ENCODE data around the gene TREM2. TPM values are rescaled to one million over a fixed set of nuclear protein-coding genes. Genes with fewer than 3 reads are reported as not detected.
A peak's percentile ranks its signal among the peaks of the same experiment; 100 is the strongest.

TREM2 gene
- total and polyA plus RNA-seq, 2 of the 8 experiments (the other 6 are each of a cell fraction or from before 2014, with no cell fraction given): 0.20 TPM; not detected in 1

DNA sequence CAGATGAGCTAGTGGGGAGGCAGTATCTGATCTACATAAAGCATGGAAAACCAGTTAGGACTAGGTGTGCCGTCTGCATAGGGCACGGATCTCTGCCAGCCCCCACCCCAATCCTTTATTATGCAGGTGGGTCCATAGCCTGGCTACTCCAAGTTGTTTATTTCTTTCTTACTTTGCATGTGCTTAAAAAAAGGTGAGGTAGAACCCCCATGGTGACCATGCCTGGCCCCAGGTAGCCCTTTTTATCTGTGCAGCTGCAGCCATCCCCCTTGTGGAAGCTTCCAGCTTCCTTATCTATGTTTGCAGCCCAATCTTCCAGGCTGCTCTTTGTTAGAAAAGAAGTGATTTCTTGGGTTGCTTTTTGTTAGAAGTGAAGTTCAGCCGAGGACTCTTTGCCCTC lies 9.0 kb upstream of the TREM2 start (continued):
- TF ChIP-seq, protein P1, sequence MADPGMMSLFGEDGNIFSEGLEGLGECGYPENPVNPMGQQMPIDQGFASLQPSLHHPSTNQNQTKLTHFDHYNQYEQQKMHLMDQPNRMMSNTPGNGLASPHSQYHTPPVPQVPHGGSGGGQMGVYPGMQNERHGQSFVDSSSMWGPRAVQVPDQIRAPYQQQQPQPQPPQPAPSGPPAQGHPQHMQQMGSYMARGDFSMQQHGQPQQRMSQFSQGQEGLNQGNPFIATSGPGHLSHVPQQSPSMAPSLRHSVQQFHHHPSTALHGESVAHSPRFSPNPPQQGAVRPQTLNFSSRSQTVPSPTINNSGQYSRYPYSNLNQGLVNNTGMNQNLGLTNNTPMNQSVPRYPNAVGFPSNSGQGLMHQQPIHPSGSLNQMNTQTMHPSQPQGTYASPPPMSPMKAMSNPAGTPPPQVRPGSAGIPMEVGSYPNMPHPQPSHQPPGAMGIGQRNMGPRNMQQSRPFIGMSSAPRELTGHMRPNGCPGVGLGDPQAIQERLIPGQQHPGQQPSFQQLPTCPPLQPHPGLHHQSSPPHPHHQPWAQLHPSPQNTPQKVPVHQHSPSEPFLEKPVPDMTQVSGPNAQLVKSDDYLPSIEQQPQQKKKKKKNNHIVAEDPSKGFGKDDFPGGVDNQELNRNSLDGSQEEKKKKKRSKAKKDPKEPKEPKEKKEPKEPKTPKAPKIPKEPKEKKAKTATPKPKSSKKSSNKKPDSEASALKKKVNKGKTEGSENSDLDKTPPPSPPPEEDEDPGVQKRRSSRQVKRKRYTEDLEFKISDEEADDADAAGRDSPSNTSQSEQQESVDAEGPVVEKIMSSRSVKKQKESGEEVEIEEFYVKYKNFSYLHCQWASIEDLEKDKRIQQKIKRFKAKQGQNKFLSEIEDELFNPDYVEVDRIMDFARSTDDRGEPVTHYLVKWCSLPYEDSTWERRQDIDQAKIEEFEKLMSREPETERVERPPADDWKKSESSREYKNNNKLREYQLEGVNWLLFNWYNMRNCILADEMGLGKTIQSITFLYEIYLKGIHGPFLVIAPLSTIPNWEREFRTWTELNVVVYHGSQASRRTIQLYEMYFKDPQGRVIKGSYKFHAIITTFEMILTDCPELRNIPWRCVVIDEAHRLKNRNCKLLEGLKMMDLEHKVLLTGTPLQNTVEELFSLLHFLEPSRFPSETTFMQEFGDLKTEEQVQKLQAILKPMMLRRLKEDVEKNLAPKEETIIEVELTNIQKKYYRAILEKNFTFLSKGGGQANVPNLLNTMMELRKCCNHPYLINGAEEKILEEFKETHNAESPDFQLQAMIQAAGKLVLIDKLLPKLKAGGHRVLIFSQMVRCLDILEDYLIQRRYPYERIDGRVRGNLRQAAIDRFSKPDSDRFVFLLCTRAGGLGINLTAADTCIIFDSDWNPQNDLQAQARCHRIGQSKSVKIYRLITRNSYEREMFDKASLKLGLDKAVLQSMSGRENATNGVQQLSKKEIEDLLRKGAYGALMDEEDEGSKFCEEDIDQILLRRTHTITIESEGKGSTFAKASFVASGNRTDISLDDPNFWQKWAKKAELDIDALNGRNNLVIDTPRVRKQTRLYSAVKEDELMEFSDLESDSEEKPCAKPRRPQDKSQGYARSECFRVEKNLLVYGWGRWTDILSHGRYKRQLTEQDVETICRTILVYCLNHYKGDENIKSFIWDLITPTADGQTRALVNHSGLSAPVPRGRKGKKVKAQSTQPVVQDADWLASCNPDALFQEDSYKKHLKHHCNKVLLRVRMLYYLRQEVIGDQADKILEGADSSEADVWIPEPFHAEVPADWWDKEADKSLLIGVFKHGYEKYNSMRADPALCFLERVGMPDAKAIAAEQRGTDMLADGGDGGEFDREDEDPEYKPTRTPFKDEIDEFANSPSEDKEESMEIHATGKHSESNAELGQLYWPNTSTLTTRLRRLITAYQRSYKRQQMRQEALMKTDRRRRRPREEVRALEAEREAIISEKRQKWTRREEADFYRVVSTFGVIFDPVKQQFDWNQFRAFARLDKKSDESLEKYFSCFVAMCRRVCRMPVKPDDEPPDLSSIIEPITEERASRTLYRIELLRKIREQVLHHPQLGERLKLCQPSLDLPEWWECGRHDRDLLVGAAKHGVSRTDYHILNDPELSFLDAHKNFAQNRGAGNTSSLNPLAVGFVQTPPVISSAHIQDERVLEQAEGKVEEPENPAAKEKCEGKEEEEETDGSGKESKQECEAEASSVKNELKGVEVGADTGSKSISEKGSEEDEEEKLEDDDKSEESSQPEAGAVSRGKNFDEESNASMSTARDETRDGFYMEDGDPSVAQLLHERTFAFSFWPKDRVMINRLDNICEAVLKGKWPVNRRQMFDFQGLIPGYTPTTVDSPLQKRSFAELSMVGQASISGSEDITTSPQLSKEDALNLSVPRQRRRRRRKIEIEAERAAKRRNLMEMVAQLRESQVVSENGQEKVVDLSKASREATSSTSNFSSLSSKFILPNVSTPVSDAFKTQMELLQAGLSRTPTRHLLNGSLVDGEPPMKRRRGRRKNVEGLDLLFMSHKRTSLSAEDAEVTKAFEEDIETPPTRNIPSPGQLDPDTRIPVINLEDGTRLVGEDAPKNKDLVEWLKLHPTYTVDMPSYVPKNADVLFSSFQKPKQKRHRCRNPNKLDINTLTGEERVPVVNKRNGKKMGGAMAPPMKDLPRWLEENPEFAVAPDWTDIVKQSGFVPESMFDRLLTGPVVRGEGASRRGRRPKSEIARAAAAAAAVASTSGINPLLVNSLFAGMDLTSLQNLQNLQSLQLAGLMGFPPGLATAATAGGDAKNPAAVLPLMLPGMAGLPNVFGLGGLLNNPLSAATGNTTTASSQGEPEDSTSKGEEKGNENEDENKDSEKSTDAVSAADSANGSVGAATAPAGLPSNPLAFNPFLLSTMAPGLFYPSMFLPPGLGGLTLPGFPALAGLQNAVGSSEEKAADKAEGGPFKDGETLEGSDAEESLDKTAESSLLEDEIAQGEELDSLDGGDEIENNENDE (IDR thresholded peaks at IDR 0.05; ENCODE audit: insufficient replicate concordance, low read length): no peak
- no peak for TF ChIP-seq CREB1 (IDR thresholded peaks at IDR 0.05)
- TF ChIP-seq NRF1 (IDR thresholded peaks at IDR 0.05; ENCODE audit: low read depth, low read length): no peak
- TF ChIP-seq SIN3A (conservative IDR thresholded peaks at IDR 0.05 in 1 of 2, IDR thresholded peaks at IDR 0.05 in 1 of 2; ENCODE audit: low read depth in 1 of 2, low read length in 2 of 2): no peak
- no peak for TF ChIP-seq SAP30 (IDR thresholded peaks at IDR 0.05; ENCODE audit: insufficient read depth, insufficient replicate concordance, low read length)
- TF ChIP-seq CBX5 (IDR thresholded peaks at IDR 0.05; ENCODE audit: low read depth, low read length): no peak
- TF ChIP-seq POU5F1 (IDR thresholded peaks at IDR 0.05; ENCODE audit: low read depth, low read length): 0 out of 2 replicates have a peak, but pooled peaks have one; percentile 47
- TF ChIP-seq YY1 (IDR thresholded peaks at IDR 0.05; ENCODE audit: low read depth, low read length): no peak
- TF ChIP-seq, protein P2, sequence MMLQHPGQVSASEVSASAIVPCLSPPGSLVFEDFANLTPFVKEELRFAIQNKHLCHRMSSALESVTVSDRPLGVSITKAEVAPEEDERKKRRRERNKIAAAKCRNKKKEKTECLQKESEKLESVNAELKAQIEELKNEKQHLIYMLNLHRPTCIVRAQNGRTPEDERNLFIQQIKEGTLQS (IDR thresholded peaks at IDR 0.05; ENCODE audit: insufficient read depth, low read depth, low read length): no peak
- TF ChIP-seq ASH2L (IDR thresholded peaks at IDR 0.05; ENCODE audit: low read length): no peak
- no peak for TF ChIP-seq CEBPB (IDR thresholded peaks at IDR 0.05; ENCODE audit: low read depth, low read length)
- TF ChIP-seq FOSL1 (IDR thresholded peaks at IDR 0.05; ENCODE audit: insufficient read depth, low read depth, low read length): no peak
